ENCODE results near the gene ZNF335. TPM values are rescaled to one million over a fixed set of nuclear protein-coding genes. Genes with fewer than 3 reads are reported as not detected.

The ZNF335 gene
- total RNA-seq, 2 donors from 2014 or later, result 28.8 to 30.1 TPM

GRCh38 chr20:46011631-46012482 is 39.9 kb upstream of the ZNF335 start:
- no peak for ATAC-seq (ENCODE audit: insufficient number of reproducible peaks, low FRiP score, low read depth)
- Histone ChIP-seq H3K27ac (no peak overlapping the region), H3K4me3 (no peak overlapping the region), H3K27me3 (replicated peaks; ENCODE audit: insufficient read depth) (peaks cover 31% of the 10 kb centered on the region), H3K36me3 (no peaks in the 10 kb centered on the region), H3K4me1 (ENCODE audit: control insufficient read depth in 1 of 2, low read depth in 2 of 2) (peaks cover 5 to 11% of the 10 kb centered on the region in 2 donors), H3K9me3 (no peaks in the 10 kb centered on the region)
- TF ChIP-seq, protein P1, sequence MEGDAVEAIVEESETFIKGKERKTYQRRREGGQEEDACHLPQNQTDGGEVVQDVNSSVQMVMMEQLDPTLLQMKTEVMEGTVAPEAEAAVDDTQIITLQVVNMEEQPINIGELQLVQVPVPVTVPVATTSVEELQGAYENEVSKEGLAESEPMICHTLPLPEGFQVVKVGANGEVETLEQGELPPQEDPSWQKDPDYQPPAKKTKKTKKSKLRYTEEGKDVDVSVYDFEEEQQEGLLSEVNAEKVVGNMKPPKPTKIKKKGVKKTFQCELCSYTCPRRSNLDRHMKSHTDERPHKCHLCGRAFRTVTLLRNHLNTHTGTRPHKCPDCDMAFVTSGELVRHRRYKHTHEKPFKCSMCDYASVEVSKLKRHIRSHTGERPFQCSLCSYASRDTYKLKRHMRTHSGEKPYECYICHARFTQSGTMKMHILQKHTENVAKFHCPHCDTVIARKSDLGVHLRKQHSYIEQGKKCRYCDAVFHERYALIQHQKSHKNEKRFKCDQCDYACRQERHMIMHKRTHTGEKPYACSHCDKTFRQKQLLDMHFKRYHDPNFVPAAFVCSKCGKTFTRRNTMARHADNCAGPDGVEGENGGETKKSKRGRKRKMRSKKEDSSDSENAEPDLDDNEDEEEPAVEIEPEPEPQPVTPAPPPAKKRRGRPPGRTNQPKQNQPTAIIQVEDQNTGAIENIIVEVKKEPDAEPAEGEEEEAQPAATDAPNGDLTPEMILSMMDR (IDR thresholded peaks at IDR 0.05), result no peak
- DNase-seq (ENCODE audit: low spot score), result no peak

DNA sequence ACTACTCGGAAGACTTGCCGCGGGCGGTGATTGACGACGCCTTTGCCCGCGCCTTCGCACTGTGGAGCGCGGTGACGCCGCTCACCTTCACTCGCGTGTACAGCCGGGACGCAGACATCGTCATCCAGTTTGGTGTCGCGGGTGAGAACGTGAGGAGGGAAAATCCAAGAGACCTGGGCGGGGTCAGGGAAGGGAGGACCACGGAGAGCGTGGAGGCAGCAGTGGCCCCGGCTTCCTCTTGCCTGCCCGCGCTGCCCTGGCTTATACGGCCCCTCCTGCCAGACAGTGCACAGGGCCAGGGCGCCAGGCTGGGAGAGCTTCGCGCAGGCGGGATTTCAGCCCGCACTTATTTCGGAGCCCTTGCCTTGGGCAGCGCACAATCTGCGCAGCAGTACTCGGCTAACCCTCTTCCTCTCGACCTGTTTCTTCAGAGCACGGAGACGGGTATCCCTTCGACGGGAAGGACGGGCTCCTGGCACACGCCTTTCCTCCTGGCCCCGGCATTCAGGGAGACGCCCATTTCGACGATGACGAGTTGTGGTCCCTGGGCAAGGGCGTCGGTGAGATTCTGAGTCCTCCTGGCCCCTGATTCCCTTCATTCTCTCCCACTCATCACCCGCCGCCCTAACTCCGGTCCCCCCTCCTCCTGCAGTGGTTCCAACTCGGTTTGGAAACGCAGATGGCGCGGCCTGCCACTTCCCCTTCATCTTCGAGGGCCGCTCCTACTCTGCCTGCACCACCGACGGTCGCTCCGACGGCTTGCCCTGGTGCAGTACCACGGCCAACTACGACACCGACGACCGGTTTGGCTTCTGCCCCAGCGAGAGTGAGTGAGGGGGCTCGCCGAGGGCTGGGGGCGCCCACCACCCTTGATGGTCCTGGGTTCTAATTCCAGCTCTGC is 38.7 kb upstream of the ZNF335 start:
- no peak overlapping the region for H3K27ac ChIP-seq
- TF ChIP-seq, protein P1 (IDR thresholded peaks at IDR 0.05), result no peak
- H3K36me3 ChIP-seq, result no peaks in the 10 kb centered on the region
- peaks cover 31% of the 10 kb centered on the region for H3K27me3 ChIP-seq (replicated peaks; ENCODE audit: insufficient read depth)
- no peaks in the 10 kb centered on the region for H3K9me3 ChIP-seq
- no peak for ATAC-seq (ENCODE audit: insufficient number of reproducible peaks, low FRiP score, low read depth)
- peaks cover 5 to 11% of the 10 kb centered on the region in 2 donors for H3K4me1 ChIP-seq (ENCODE audit: control insufficient read depth in 1 of 2, low read depth in 2 of 2)
- no peak for DNase-seq (ENCODE audit: low spot score)
- peak overlapping the region; percentile 47 for H3K4me3 ChIP-seq

DNA sequence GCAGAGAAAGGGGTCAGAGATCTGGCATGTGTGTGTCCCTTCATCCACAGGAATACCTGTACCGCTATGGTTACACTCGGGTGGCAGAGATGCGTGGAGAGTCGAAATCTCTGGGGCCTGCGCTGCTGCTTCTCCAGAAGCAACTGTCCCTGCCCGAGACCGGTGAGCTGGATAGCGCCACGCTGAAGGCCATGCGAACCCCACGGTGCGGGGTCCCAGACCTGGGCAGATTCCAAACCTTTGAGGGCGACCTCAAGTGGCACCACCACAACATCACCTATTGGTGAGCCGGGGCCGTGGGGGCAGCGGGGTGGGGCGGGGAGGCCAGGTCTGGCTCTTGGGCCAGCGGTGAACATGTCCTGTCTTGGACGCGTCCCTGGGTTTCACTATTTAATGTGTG is 37.8 kb upstream of the ZNF335 start:
- Histone ChIP-seq H3K27me3 (replicated peaks; ENCODE audit: insufficient read depth) (peaks cover 31% of the 10 kb centered on the region), H3K9me3 (no peaks in the 10 kb centered on the region), H3K4me3 (no peak overlapping the region), H3K27ac (no peak overlapping the region), H3K4me1 (ENCODE audit: control insufficient read depth in 1 of 2, low read depth in 2 of 2) (peaks cover 5 to 11% of the 10 kb centered on the region in 2 donors), H3K36me3 (no peaks in the 10 kb centered on the region)
- DNase-seq (ENCODE audit: low spot score), result no peak
- TF ChIP-seq, protein P1 (IDR thresholded peaks at IDR 0.05), result no peak
- no peak for ATAC-seq (ENCODE audit: insufficient number of reproducible peaks, low FRiP score, low read depth)

GRCh38 chr20:46007671-46008070 is 35.7 kb upstream of the ZNF335 start:
- H3K36me3 ChIP-seq, result no peaks in the 10 kb centered on the region
- H3K9me3 ChIP-seq, result no peaks in the 10 kb centered on the region
- peaks cover 21% of the 10 kb centered on the region for H3K27me3 ChIP-seq (replicated peaks; ENCODE audit: insufficient read depth)
- H3K4me3 ChIP-seq, result no peak overlapping the region
- no peak for ATAC-seq (ENCODE audit: insufficient number of reproducible peaks, low FRiP score, low read depth)
- H3K4me1 ChIP-seq (ENCODE audit: control insufficient read depth in 1 of 2, low read depth in 2 of 2), result peaks cover 0 to 4% of the 10 kb centered on the region in 2 donors
- TF ChIP-seq, protein P1 (IDR thresholded peaks at IDR 0.05), result no peak
- DNase-seq (ENCODE audit: low spot score), result no peak
- no peak overlapping the region for H3K27ac ChIP-seq

DNA sequence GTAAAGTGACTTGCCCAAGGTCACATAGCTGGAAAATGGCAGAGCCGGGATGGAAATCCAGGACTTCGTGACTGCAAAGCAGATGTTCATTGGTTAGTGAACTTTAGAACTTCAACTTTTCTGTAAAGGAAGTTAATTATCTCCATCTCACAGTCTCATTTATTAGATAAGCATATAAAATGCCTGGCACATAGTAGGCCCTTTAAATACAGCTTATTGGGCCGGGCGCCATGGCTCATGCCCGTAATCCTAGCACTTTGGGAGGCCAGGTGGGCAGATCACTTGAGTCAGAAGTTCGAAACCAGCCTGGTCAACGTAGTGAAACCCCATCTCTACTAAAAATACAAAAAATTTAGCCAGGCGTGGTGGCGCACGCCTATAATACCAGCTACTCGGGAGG is 35.0 kb upstream of the ZNF335 start:
- H3K4me1 ChIP-seq (ENCODE audit: control insufficient read depth in 1 of 2, low read depth in 2 of 2), result peaks cover 0 to 4% of the 10 kb centered on the region in 2 donors
- H3K36me3 ChIP-seq, result no peaks in the 10 kb centered on the region
- ATAC-seq (ENCODE audit: insufficient number of reproducible peaks, low FRiP score, low read depth) (no peak), DNase-seq (ENCODE audit: low spot score) (no peak)
- no peak overlapping the region for H3K4me3 ChIP-seq
- peaks cover 18% of the 10 kb centered on the region for H3K27me3 ChIP-seq (replicated peaks; ENCODE audit: insufficient read depth)
- no peaks in the 10 kb centered on the region for H3K9me3 ChIP-seq
- H3K27ac ChIP-seq, result no peak overlapping the region
- TF ChIP-seq, protein P1 (IDR thresholded peaks at IDR 0.05), result no peak

Data from thoracic aorta (tissue), 2 donors.